Mesothelial cell of epicardium (in vitro differentiated cells): Measurements from ENCODE around the gene MIPOL1. TPM values are rescaled to one million over a fixed set of nuclear protein-coding genes. Genes with fewer than 3 reads are reported as not detected.
A peak's percentile ranks its signal among the peaks of the same experiment; 100 is the strongest.

Source experiments
- DNase-seq, 2 experiments: peaks; one replicate each; pipeline ENCODE4 v3.0.0; 2021; ENCODE audit warnings: low spot score in 2 of 2; ENCODE audit not compliant: unreplicated experiment in 2 of 2
- H3K27ac Mint-ChIP-seq: 2 replicates; pipeline ENCODE4 v1.8.0; 2021; ENCODE audit warnings: mixed read lengths
- H3K27me3 Mint-ChIP-seq: 2 replicates; pipeline ENCODE4 v1.8.0; 2021; ENCODE audit warnings: low read depth, mixed read lengths
- H3K36me3 Mint-ChIP-seq: 2 replicates; pipeline ENCODE4 v1.8.0; 2021; ENCODE audit warnings: mixed read lengths
- H3K4me1 Mint-ChIP-seq: 2 replicates; pipeline ENCODE4 v1.8.0; 2021; ENCODE audit warnings: mixed read lengths
- H3K4me3 Mint-ChIP-seq: 2 replicates; pipeline ENCODE4 v1.8.0; 2021; ENCODE audit warnings: mild to moderate bottlenecking, moderate library complexity, mixed read lengths
- H3K9me3 Mint-ChIP-seq: 2 replicates; pipeline ENCODE4 v1.8.0; 2021; ENCODE audit warnings: mixed read lengths
- CTCF ChIP-seq: fragments of 200-600 bp; sonication (generic); IDR thresholded peaks from one replicate; pipeline ENCODE4 v1.5.0; 2021; ENCODE audit warnings: antibody characterized with exemption; ENCODE audit not compliant: unreplicated experiment
- total RNA-seq: library from RNA; stranded (reverse); gene quantifications from 3 replicates; pipeline ENCODE4 v1.2.1, GENCODE V29; 2021

The MIPOL1 gene
- total RNA-seq, 1 donor from 2014 or later = 28.4 TPM

GRCh38 chr14:37330910-37331309, 133.2 kb downstream of the MIPOL1 start:
- no peaks in the 10 kb centered on the region for H3K4me1 Mint-ChIP-seq
- H3K4me3 Mint-ChIP-seq = no peak overlapping the region
- H3K27ac Mint-ChIP-seq = no peak overlapping the region
- peaks cover 16% of the 10 kb centered on the region for H3K36me3 Mint-ChIP-seq
- TF ChIP-seq CTCF = no peak
- no peaks in the 10 kb centered on the region for H3K27me3 Mint-ChIP-seq
- peaks cover 9% of the 10 kb centered on the region for H3K9me3 Mint-ChIP-seq
- no peak for DNase-seq

GRCh38 chr14:37340353-37340752, 142.6 kb downstream of the MIPOL1 start:
- Mint-ChIP-seq H3K4me1 (peaks cover 4% of the 10 kb centered on the region), H3K27ac (no peak overlapping the region), H3K9me3 (peaks cover 9% of the 10 kb centered on the region), H3K36me3 (peaks cover 16% of the 10 kb centered on the region), H3K27me3 (no peaks in the 10 kb centered on the region), H3K4me3 (no peak overlapping the region)
- DNase-seq = no peak
- TF ChIP-seq CTCF = no peak

GRCh38 chr14:37343307-37344094, 145.8 kb downstream of the MIPOL1 start:
- Mint-ChIP-seq H3K36me3 (peaks cover 28% of the 10 kb centered on the region), H3K9me3 (peaks cover 27% of the 10 kb centered on the region), H3K27me3 (no peaks in the 10 kb centered on the region), H3K4me1 (peaks cover 4% of the 10 kb centered on the region), H3K27ac (peak overlapping the region; percentile 14), H3K4me3 (no peak overlapping the region)
- DNase-seq = no peak
- TF ChIP-seq CTCF = no peak

GRCh38 chr14:37363661-37364060, 165.9 kb downstream of the MIPOL1 start:
- no peak overlapping the region for H3K4me3 Mint-ChIP-seq
- H3K27me3 Mint-ChIP-seq = no peaks in the 10 kb centered on the region
- peaks cover 63% of the 10 kb centered on the region for H3K36me3 Mint-ChIP-seq
- H3K9me3 Mint-ChIP-seq = peaks cover 59% of the 10 kb centered on the region
- no peak for DNase-seq
- TF ChIP-seq CTCF = no peak
- no peak overlapping the region for H3K27ac Mint-ChIP-seq
- H3K4me1 Mint-ChIP-seq = no peaks in the 10 kb centered on the region

- H3K36me3 Mint-ChIP-seq = peaks cover 16% of the 10 kb centered on the region
- H3K27ac Mint-ChIP-seq = peak overlapping the region; percentile 19
- no peaks in the 10 kb centered on the region for H3K4me1 Mint-ChIP-seq
Observed at GRCh38 chr14:37369425-37369824, 171.7 kb downstream of the MIPOL1 start.

More at GRCh38 chr14:37369425-37369824, 171.7 kb downstream of the MIPOL1 start:
- Mint-ChIP-seq H3K9me3 (peaks cover 24% of the 10 kb centered on the region), H3K27me3 (no peaks in the 10 kb centered on the region), H3K4me3 (no peak overlapping the region)
- no peak for DNase-seq
- TF ChIP-seq CTCF = no peak
